Sigmoid colon (tissue), 4 donors: ENCODE data around the gene TIGD7.

Experiments used
- CTCF ChIP-seq, 4 experiments: fragments of 450-650 bp in 3 of 4; fragments of 200-600 bp in 1 of 4; IDR thresholded peaks; one replicate each; pipeline ENCODE4 v1.5.1; 2016 to 2019; ENCODE audit warnings: antibody characterized with exemption in 4 of 4, mild to moderate bottlenecking in 3 of 4, moderate library complexity in 2 of 4
- EP300 ChIP-seq, 4 donors: sonication (generic); formaldehyde crosslinking; IDR thresholded peaks; one replicate each; pipeline ENCODE4 v1.6.1; 2017; ENCODE audit warnings: antibody characterized with exemption in 4 of 4
- POLR2A ChIP-seq, 2 donors: fragments of 450-650 bp; IDR thresholded peaks; one replicate each; pipeline ENCODE4 v1.6.1; 2016; ENCODE audit warnings: antibody characterized with exemption in 2 of 2, mild to moderate bottlenecking in 2 of 2, moderate library complexity in 2 of 2

GRCh38 chr16:3259836-3260235, 45.4 kb downstream of the TIGD7 start:
- no peak for TF ChIP-seq POLR2A (IDR thresholded peaks at IDR 0.05)
- no peak for TF ChIP-seq CTCF (IDR thresholded peaks at IDR 0.05)
- no peak for TF ChIP-seq EP300 (IDR thresholded peaks at IDR 0.05)
